ENCODE results near the gene XRCC3. TPM values are rescaled to one million over a fixed set of nuclear protein-coding genes. Genes with fewer than 3 reads are reported as not detected.

XRCC3 gene
- total RNA-seq (2013; cell fraction: nucleolus; rRNA removed) = 37.4 and 45.4 TPM in 2 replicates
- 48.2 and 50.9 TPM in 2 replicates for total RNA-seq (2014; rRNA removed)
- 24.1 and 28.6 TPM in 2 replicates for total RNA-seq (2014; rRNA removed; fragmentation: Illumina TruSeq; extraction: Trizol)
- 35.8 and 44.8 TPM in 2 replicates for total RNA-seq (2021)
- polyA plus RNA-seq (2011; ENCODE audit: low read depth) = 16.1 TPM
- polyA plus RNA-seq (2011; rRNA removed) = 19.0 and 25.6 TPM in 2 replicates
- 26.5 and 28.3 TPM in 2 replicates for polyA plus RNA-seq (2011; cell fraction: cytosol; rRNA removed)
- 52.9 and 76.1 TPM in 2 replicates for polyA plus RNA-seq (2011; cell fraction: nucleus; rRNA removed)
- polyA plus RNA-seq (2012) = 15.1 and 18.3 TPM in 2 replicates
- 52.0 and 55.3 TPM in 2 replicates for polyA plus RNA-seq (2014; fragmentation: Illumina TruSeq; extraction: Trizol)
- under 1 TPM; 0.37 to 0.60 TPM for polyA plus RNA-seq (2014; fragmentation: Nextera tagmentation; extraction: Ambion mirVana)
- polyA plus RNA-seq (2014; rRNA removed) = 40.9 and 45.1 TPM in 2 replicates
- polyA plus RNA-seq (2016; fragmentation: Nextera tagmentation; extraction: Ambion mirVana) = 10 to 100 TPM; 24.2 to 25.0 TPM
- 12.0 and 19.9 TPM in 2 replicates for polyA minus RNA-seq (2011; rRNA and poly(A)+ RNA removed)
- polyA minus RNA-seq (2011; cell fraction: cytosol; rRNA and poly(A)+ RNA removed) = 12.7 and 13.5 TPM in 2 replicates
- polyA minus RNA-seq (2011; cell fraction: nucleus; rRNA and poly(A)+ RNA removed) = 13.5 and 26.3 TPM in 2 replicates
- Bru-seq, nascent RNA = percentile 58 among the genes with signal in this experiment
- BruChase-seq, experiment 1, labeled RNA remaining after a 6-hour chase = percentile 52 among the genes with signal in this experiment
- BruChase-seq, experiment 2, labeled RNA remaining after a 2-hour chase = percentile 56 among the genes with signal in this experiment
- long read RNA-seq, experiment 1, partial matches to known transcripts = 1 of 14 reads
- long read RNA-seq, experiment 1, other reads (novel, unspliced or antisense) = 5 of 14 reads
- long read RNA-seq, experiment 2 = 0 reads

DNA sequence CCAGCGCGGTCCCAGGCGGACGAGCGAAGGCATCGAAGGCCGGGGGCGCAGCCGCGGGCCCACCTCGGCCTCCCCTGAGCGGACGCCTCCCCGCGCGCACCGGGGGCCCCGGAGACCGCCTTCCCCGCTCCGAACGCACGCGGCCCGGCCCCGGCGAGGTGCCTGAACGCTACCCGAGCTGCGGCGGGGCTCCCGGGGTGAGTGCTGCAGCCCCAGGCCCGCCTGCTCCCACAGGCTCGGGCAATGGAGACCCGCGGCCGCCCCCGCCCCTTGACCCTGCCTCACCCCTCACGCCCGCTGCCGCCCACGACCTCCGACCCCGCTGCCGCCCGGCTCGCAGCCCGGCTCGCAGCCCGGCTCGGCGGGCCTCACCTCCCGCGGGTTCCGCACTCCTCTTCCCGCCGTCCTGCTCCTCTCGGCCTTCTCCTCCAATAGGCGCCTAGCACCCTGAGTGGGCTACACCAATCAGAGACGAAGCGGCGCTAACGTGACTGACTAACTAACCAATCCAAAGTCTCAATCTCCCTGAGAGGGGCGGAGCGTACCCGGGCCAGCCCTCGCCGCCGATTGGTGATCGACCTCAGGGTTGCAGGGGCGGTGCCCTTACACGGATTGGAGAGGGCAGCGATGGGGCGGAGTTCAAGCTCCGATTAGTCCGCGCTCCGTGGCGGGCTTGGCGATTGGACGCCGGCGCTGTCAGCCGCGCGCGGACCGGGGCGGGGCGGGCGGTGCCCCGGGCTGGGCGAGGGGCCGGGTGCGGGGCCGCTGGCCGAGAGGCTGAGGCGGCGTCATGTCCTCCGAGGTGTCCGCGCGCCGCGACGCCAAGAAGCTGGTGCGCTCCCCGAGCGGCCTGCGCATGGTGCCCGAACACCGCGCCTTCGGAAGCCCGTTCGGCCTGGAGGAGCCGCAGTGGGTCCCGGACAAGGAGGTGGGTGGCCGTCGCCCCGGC, at the start of gene XRCC3, which contains the start of gene ZFYVE21:
TSS of gene XRCC3 (minus strand) at position 400 of the 949 bp plus-strand sequence. CDS start 4,364 bp downstream, outside the sequence.
TSS of gene ZFYVE21 (plus strand) at position 759 of the 949 bp plus-strand sequence. CDS start at position 791, 32 bp downstream.
- Histone ChIP-seq H3K4me2 (ENCODE audit: control insufficient read depth, insufficient read depth) (peak within 1 kb of the TSS; percentile 85), H3K27me3 (replicated peaks in 1 of 2; ENCODE audit: control insufficient read depth in 2 of 2, insufficient read depth in 2 of 2, low read length in 1 of 2) (no peaks in the 10 kb centered on the region), H3K9me3 (replicated peaks; ENCODE audit: control insufficient read depth, insufficient read depth, low read length) (no peaks in the 10 kb centered on the region), H3K36me3 (ENCODE audit: control insufficient read depth in 2 of 2, insufficient read depth in 2 of 2, low read length in 1 of 2) (peaks cover 0 to 6% of the 10 kb centered on the region in 2 experiments; a peak in 2 of 4 replicates), H3K4me3 (peak within 1 kb of the TSS; percentile 88), H3K9ac (ENCODE audit: control insufficient read depth, insufficient read depth, low read length) (peak within 1 kb of the TSS; percentile 88), H3K79me2 (ENCODE audit: control insufficient read depth, insufficient read depth, low read length) (peaks cover 42% of the 10 kb centered on the region), H3K27ac (ENCODE audit: control insufficient read depth, insufficient read depth) (peak within 1 kb of the TSS; percentile 72), H3K4me1 (ENCODE audit: control insufficient read depth, insufficient read depth, low read length) (peaks cover 4% of the 10 kb centered on the region; the same call in 1 of the 2 replicates), H2AFZ (ENCODE audit: control insufficient read depth, low read depth, low read length) (peak within 1 kb of the TSS; percentile 78), H4K20me1 (ENCODE audit: control insufficient read depth, insufficient read depth) (no peaks in the 10 kb centered on the region)
- BruUV-seq (replicated peaks) = no TSS peak
- intact Hi-C loops (cut with micrococcal nuclease; ENCODE audit: unreplicated experiment) (no loop called here), in situ Hi-C loops (cut with MboI) (no loop called here)
- ChIA-PET SMC1A (ENCODE audit: uncharacterized antibody, unreplicated experiment) (interaction anchor here (0.6 kb wide), 1 partner anchor 16 kb away, joined by 3 read pairs; no protein-coding TSS in a partner anchor), RAD21 (ENCODE audit: unreplicated experiment) (interaction anchor here (1.0 to 2.4 kb wide), 6 partner anchors 24 to 146 kb away, joined by 3 to 9 read pairs (median 4); no protein-coding TSS in a partner anchor), CTCF (interaction anchor here (0.6 to 0.7 kb wide), 2 partner anchors 91 to 104 kb away, joined by 3 read pairs; no protein-coding TSS in a partner anchor), POLR2A (interaction anchor here (0.6 to 1.0 kb wide), 6 partner anchors 24 to 90 kb away, joined by 3 to 5 read pairs (median 3); partner anchors contain the start of gene KLC1)
- under 1% methylated on average over 65 of the region's 121 CpGs for WGBS (ENCODE audit: insufficient coverage, insufficient replicate concordance, low lambda C conversion rate, missing lambda C conversion rate)
- FAIRE-seq (peak; percentile 100), DNase-seq (ENCODE audit: low read depth, low spot score) (peak; percentile 98), ATAC-seq (peak; percentile 97)
- no peak for TF ChIP-seq POLR2AphosphoS2 (IDR thresholded peaks at IDR 0.05; ENCODE audit: low read depth, low read length)
- no peak for TF ChIP-seq NBN (IDR thresholded peaks at IDR 0.05)
- TF ChIP-seq, protein P1, sequence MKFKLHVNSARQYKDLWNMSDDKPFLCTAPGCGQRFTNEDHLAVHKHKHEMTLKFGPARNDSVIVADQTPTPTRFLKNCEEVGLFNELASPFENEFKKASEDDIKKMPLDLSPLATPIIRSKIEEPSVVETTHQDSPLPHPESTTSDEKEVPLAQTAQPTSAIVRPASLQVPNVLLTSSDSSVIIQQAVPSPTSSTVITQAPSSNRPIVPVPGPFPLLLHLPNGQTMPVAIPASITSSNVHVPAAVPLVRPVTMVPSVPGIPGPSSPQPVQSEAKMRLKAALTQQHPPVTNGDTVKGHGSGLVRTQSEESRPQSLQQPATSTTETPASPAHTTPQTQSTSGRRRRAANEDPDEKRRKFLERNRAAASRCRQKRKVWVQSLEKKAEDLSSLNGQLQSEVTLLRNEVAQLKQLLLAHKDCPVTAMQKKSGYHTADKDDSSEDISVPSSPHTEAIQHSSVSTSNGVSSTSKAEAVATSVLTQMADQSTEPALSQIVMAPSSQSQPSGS (IDR thresholded peaks at IDR 0.05; ENCODE audit: low read length) = no peak
- TF ChIP-seq ZZZ3 (IDR thresholded peaks at IDR 0.05; ENCODE audit: control insufficient read depth, insufficient read length, low read depth) = no peak
- TF ChIP-seq GABPA (IDR thresholded peaks at IDR 0.05; ENCODE audit: low read depth) = no peak
- no peak for TF ChIP-seq ZNF384 (IDR thresholded peaks at IDR 0.05; ENCODE audit: borderline replicate concordance, low read depth, low read length)
- TF ChIP-seq TAF1 (IDR thresholded peaks at IDR 0.05; ENCODE audit: borderline replicate concordance, low read depth, low read length) = peak; percentile 68; the same call in 1 of the 2 replicates
- TF ChIP-seq, protein P2, sequence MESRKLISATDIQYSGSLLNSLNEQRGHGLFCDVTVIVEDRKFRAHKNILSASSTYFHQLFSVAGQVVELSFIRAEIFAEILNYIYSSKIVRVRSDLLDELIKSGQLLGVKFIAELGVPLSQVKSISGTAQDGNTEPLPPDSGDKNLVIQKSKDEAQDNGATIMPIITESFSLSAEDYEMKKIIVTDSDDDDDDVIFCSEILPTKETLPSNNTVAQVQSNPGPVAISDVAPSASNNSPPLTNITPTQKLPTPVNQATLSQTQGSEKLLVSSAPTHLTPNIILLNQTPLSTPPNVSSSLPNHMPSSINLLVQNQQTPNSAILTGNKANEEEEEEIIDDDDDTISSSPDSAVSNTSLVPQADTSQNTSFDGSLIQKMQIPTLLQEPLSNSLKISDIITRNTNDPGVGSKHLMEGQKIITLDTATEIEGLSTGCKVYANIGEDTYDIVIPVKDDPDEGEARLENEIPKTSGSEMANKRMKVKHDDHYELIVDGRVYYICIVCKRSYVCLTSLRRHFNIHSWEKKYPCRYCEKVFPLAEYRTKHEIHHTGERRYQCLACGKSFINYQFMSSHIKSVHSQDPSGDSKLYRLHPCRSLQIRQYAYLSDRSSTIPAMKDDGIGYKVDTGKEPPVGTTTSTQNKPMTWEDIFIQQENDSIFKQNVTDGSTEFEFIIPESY (IDR thresholded peaks at IDR 0.05) = no peak
- TF ChIP-seq, protein P3, sequence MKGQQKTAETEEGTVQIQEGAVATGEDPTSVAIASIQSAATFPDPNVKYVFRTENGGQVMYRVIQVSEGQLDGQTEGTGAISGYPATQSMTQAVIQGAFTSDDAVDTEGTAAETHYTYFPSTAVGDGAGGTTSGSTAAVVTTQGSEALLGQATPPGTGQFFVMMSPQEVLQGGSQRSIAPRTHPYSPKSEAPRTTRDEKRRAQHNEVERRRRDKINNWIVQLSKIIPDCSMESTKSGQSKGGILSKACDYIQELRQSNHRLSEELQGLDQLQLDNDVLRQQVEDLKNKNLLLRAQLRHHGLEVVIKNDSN (IDR thresholded peaks at IDR 0.05; ENCODE audit: borderline replicate concordance, extremely low read length, insufficient read depth, low read depth, low read length) = peak; percentile 69
- peak; percentile 70 for TF ChIP-seq BACH1 (IDR thresholded peaks at IDR 0.05; ENCODE audit: borderline replicate concordance)
- peak; percentile 92 for TF ChIP-seq POLR2A (IDR thresholded peaks at IDR 0.05; ENCODE audit: low read depth, low read length)
- TF ChIP-seq RAD21 (IDR thresholded peaks at IDR 0.05; ENCODE audit: insufficient read depth, low read depth, low read length) = no peak
- TF ChIP-seq TARDBP (IDR thresholded peaks at IDR 0.05; ENCODE audit: borderline replicate concordance) = no peak
